H1 (cell line): ENCODE measurements around the gene PTTG1IP. TPM values are rescaled to one million over a fixed set of nuclear protein-coding genes. Genes with fewer than 3 reads are reported as not detected.

ENCODE experiments used
- CTCF ChIA-PET: fragments of 300-600 bp; sonication (Branson Sonifier 250); formaldehyde crosslinking; loops from one replicate; lab custom pipeline; 2021; ENCODE audit not compliant: partially characterized antibody; lab: Charles Lee
- POLR2A ChIA-PET: fragments of 300-600 bp; sonication (Branson Sonifier 250); formaldehyde crosslinking; loops from one replicate; lab custom pipeline; 2021; ENCODE audit warnings: inconsistent platforms; ENCODE audit not compliant: partially characterized antibody; lab: Charles Lee
- DNase-seq, 2 experiments: peaks; one replicate each; pipeline versions ENCODE4 v3.0.0 to v3.0.0-alpha.2; 2010 to 2022; ENCODE audit warnings: low spot score in 2 of 2, low read depth in 1 of 2, mixed read lengths in 1 of 2
- FAIRE-seq: peaks from 2 replicates; lab custom pipeline; 2011; peaks lifted over from hg19 to GRCh38; lab: Jason Lieb, UNC
- H2AFZ ChIP-seq: 2 replicates; pipeline ENCODE4 v1.8.1; 2012; ENCODE audit warnings: low read length, inconsistent platforms
- H2AK5ac ChIP-seq: 2 replicates; pipeline ENCODE4 v1.6.1; 2013; ENCODE audit warnings: low read depth, low read length
- H2BK120ac ChIP-seq: replicated peaks from 2 replicates; pipeline ENCODE3; 2013; ENCODE audit warnings: low read depth, low read length, inconsistent platforms
- H2BK12ac ChIP-seq: 2 replicates; pipeline ENCODE4 v1.6.1; 2013; ENCODE audit warnings: low read depth, low read length
- H2BK15ac ChIP-seq: 2 replicates; pipeline ENCODE4 v1.6.1; 2013; ENCODE audit warnings: low read length
- H2BK20ac ChIP-seq: 2 replicates; pipeline ENCODE4 v1.6.1; 2013; ENCODE audit warnings: low read length
- H2BK5ac ChIP-seq: 2 replicates; pipeline ENCODE4 v1.6.1; 2013; ENCODE audit warnings: low read depth, low read length
- H3K14ac ChIP-seq: 2 replicates; pipeline ENCODE4 v1.6.1; 2013; ENCODE audit warnings: inconsistent platforms; ENCODE audit not compliant: insufficient read length
- H3K18ac ChIP-seq: 2 replicates; pipeline ENCODE4 v1.6.1; 2013; ENCODE audit warnings: low read length; ENCODE audit errors: extremely low read depth
- H3K23ac ChIP-seq: 2 replicates; pipeline ENCODE4 v1.6.1; 2013; ENCODE audit warnings: inconsistent platforms; ENCODE audit not compliant: insufficient read length
- H3K23me2 ChIP-seq: 2 replicates; pipeline ENCODE4 v1.6.1; 2013; ENCODE audit warnings: low read depth, low read length
- H3K27ac ChIP-seq: 2 replicates; pipeline ENCODE4 v1.6.1; 2011; ENCODE audit warnings: low read depth, low read length, inconsistent platforms
- H3K27me3 ChIP-seq, 4 experiments: replicated peaks in 1 of 4; 1 replicate in 1 of 4; 2 replicates in 3 of 4; pipeline versions ENCODE4 v1.6.1 to v1.8.1; 2011 to 2013; ENCODE audit warnings: low read length in 3 of 4, mild to moderate bottlenecking in 3 of 4, inconsistent platforms in 2 of 4, mixed read lengths in 2 of 4, moderate library complexity in 1 of 4; ENCODE audit not compliant: control insufficient read depth in 3 of 4, insufficient read depth in 3 of 4; ENCODE audit errors: extremely low read depth in 1 of 4
- H3K36me3 ChIP-seq, 4 experiments: 2 replicates each; pipeline versions ENCODE4 v1.6.1 to v1.8.1; 2011 to 2013; ENCODE audit warnings: mild to moderate bottlenecking in 4 of 4, low read length in 3 of 4, moderate library complexity in 2 of 4, control low read depth in 1 of 4, inconsistent platforms in 1 of 4; ENCODE audit not compliant: insufficient read depth in 4 of 4, control insufficient read depth in 2 of 4
- H3K4ac ChIP-seq: replicated peaks from 2 replicates; pipeline ENCODE3; 2013; ENCODE audit warnings: low read length, low read depth, mixed read lengths, inconsistent platforms; ENCODE audit not compliant: insufficient read length
- H3K4me1 ChIP-seq, 4 experiments: replicated peaks in 1 of 4; 1 replicate in 1 of 4; 2 replicates in 3 of 4; pipeline versions ENCODE4 v1.6.1 to v1.8.1; 2011 to 2013; ENCODE audit warnings: low read length in 3 of 4, inconsistent platforms in 2 of 4, mixed read lengths in 1 of 4; ENCODE audit not compliant: insufficient read depth in 4 of 4, control insufficient read depth in 3 of 4
- H3K4me2 ChIP-seq, 2 experiments: 2 replicates each; pipeline versions ENCODE4 v1.6.1 to v1.8.1; 2011 to 2013; ENCODE audit warnings: low read depth in 2 of 2, low read length in 2 of 2, control low read depth in 1 of 2, inconsistent platforms in 1 of 2, mild to moderate bottlenecking in 1 of 2; ENCODE audit not compliant: insufficient read depth in 1 of 2
- H3K4me3 ChIP-seq, 4 experiments: fragments of 200-600, 300-600 bp in 1 of 4; sonication (generic), shearing (Covaris generic), sonication (Bioruptor Twin) in 1 of 4; 2 replicates each; pipeline versions ENCODE4 v1.5.1 to v1.8.1; 2011 to 2016; ENCODE audit warnings: low read length in 4 of 4, low read depth in 3 of 4, control low read depth in 2 of 4, inconsistent platforms in 2 of 4, mild to moderate bottlenecking in 2 of 4, mixed read lengths in 1 of 4, moderate library complexity in 1 of 4; ENCODE audit not compliant: insufficient read depth in 2 of 4; ENCODE audit errors: extremely low read depth in 1 of 4
- H3K56ac ChIP-seq: replicated peaks from 2 replicates; pipeline ENCODE3; 2013; ENCODE audit warnings: low read depth, mild to moderate bottlenecking, mixed read lengths, low read length, inconsistent platforms; ENCODE audit not compliant: insufficient read length
- H3K79me1 ChIP-seq: 2 replicates; pipeline ENCODE4 v1.6.1; 2013; ENCODE audit warnings: low read depth, low read length, control low read depth
- H3K79me2 ChIP-seq, 2 experiments: 2 replicates each; pipeline versions ENCODE4 v1.6.1 to v1.8.1; 2012 to 2013; ENCODE audit warnings: low read length in 2 of 2, mild to moderate bottlenecking in 2 of 2, inconsistent platforms in 1 of 2; ENCODE audit not compliant: insufficient read depth in 2 of 2, control insufficient read depth in 1 of 2
- H3K9ac ChIP-seq, 4 experiments: replicated peaks in 1 of 4; 1 replicate in 1 of 4; 2 replicates in 3 of 4; pipeline versions ENCODE4 v1.6.1 to v1.8.1; 2011 to 2013; ENCODE audit warnings: low read depth in 3 of 4, low read length in 3 of 4, control low read depth in 2 of 4, mild to moderate bottlenecking in 2 of 4, moderate library complexity in 2 of 4, inconsistent platforms in 1 of 4; ENCODE audit errors: extremely low read depth in 1 of 4
- H3K9me3 ChIP-seq, 2 experiments: 2 replicates each; pipeline versions ENCODE4 v1.6.1 to v1.8.1; 2012 to 2013; ENCODE audit warnings: mild to moderate bottlenecking in 2 of 2, moderate library complexity in 2 of 2, control low read depth in 1 of 2, inconsistent platforms in 1 of 2, low read depth in 1 of 2, low read length in 1 of 2, mixed read lengths in 1 of 2; ENCODE audit not compliant: insufficient read depth in 2 of 2
- H4K20me1 ChIP-seq, 2 experiments: replicated peaks in 1 of 2; 2 replicates each; pipeline versions ENCODE3 to v1.8.1; 2011 to 2013; ENCODE audit warnings: inconsistent platforms in 2 of 2, low read length in 2 of 2, mild to moderate bottlenecking in 1 of 2; ENCODE audit not compliant: insufficient read depth in 2 of 2, control insufficient read depth in 1 of 2
- H4K5ac ChIP-seq: 2 replicates; pipeline ENCODE4 v1.6.1; 2013; ENCODE audit warnings: low read length, low read depth, mixed read lengths, inconsistent platforms; ENCODE audit not compliant: insufficient read length
- H4K8ac ChIP-seq: 2 replicates; pipeline ENCODE4 v1.8.0; 2013; ENCODE audit warnings: mild to moderate bottlenecking, moderate library complexity, low read length, inconsistent platforms; ENCODE audit not compliant: insufficient read depth; ENCODE audit errors: extremely low read depth
- H4K91ac ChIP-seq: replicated peaks from 2 replicates; pipeline ENCODE3; 2013; ENCODE audit warnings: low read length, mixed read lengths, inconsistent platforms; ENCODE audit not compliant: insufficient read length
- BRCA1 ChIP-seq: IDR thresholded peaks from 2 replicates; pipeline ENCODE4 v1.6.1; 2012; ENCODE audit warnings: low read depth, low read length, improper control_type of control experiment
- CHD2 ChIP-seq: IDR thresholded peaks from 2 replicates; pipeline ENCODE4 v1.6.1; 2012; ENCODE audit warnings: low read length, improper control_type of control experiment
- CREB1 ChIP-seq: IDR thresholded peaks from 2 replicates; pipeline ENCODE4 v1.6.1; 2012; ENCODE audit warnings: inconsistent platforms
- KDM4A ChIP-seq: IDR thresholded peaks from one replicate; pipeline ENCODE4 v1.7.1; 2012; ENCODE audit warnings: low read depth, mild to moderate bottlenecking, moderate library complexity, low read length, inconsistent platforms; ENCODE audit not compliant: severe bottlenecking
- KDM5A ChIP-seq: fragments of 200-600 bp; IDR thresholded peaks from 2 replicates; pipeline ENCODE4 v1.7.1; 2012; ENCODE audit warnings: mild to moderate bottlenecking, low read length, inconsistent platforms, mixed read lengths
- MAFK ChIP-seq: IDR thresholded peaks from 2 replicates; pipeline ENCODE4 v1.6.1; 2012; ENCODE audit warnings: low read depth, mild to moderate bottlenecking, improper control_type of control experiment, low read length
- SAP30 ChIP-seq: fragments of 300-600 bp; sonication (generic); IDR thresholded peaks from 2 replicates; pipeline ENCODE4 v1.7.1; 2012; ENCODE audit warnings: low read length, moderate library complexity, mild to moderate bottlenecking, inconsistent platforms; ENCODE audit not compliant: insufficient read depth, insufficient replicate concordance
- SIX5 ChIP-seq: IDR thresholded peaks from 2 replicates; pipeline ENCODE4 v1.6.1; 2011; ENCODE audit warnings: mild to moderate bottlenecking, low read depth, low read length
- SP1 ChIP-seq: IDR thresholded peaks from 2 replicates; pipeline ENCODE4 v1.6.1; 2011; ENCODE audit warnings: low read depth, low read length
- SP2 ChIP-seq: IDR thresholded peaks from 2 replicates; pipeline ENCODE4 v1.6.1; 2012; ENCODE audit warnings: mild to moderate bottlenecking, low read length, inconsistent platforms
- TEAD4 ChIP-seq: IDR thresholded peaks from 2 replicates; pipeline ENCODE4 v1.6.1; 2012; ENCODE audit warnings: low read depth, low read length, inconsistent platforms, mixed read lengths
- USF2 ChIP-seq: IDR thresholded peaks from 2 replicates; pipeline ENCODE4 v1.6.1; 2011; ENCODE audit warnings: low read length, improper control_type of control experiment
- WGBS, 2 experiments: shearing (Covaris generic) in 1 of 2; methylation state at CpG; one replicate each; pipeline versions ENCODE4 v1.1.6 to v1.1.7; 2013 to 2015; ENCODE audit warnings: low lambda C conversion rate in 2 of 2, mixed read lengths in 2 of 2, inconsistent platforms in 1 of 2, low coverage in 1 of 2, missing lambda C conversion rate in 1 of 2; ENCODE audit not compliant: insufficient replicate concordance in 2 of 2, insufficient coverage in 1 of 2, insufficient read length in 1 of 2; ENCODE audit errors: extremely low coverage in 1 of 2, missing lambda C conversion rate in 1 of 2; 5-methylcytosine and 5-hydroxymethylcytosine counted together
- polyA plus RNA-seq, 7 experiments: library from polyadenylated mRNA; depleted of rRNA in 3 of 7; stranded (reverse) in 5 of 7; unstranded in 2 of 7; fragments of >200 nt in 5 of 7; fragments of 200-250 nt in 2 of 7; gene quantifications; 1 replicate in 5 of 7; 2 replicates in 1 of 7; 4 replicates in 1 of 7; pipeline versions ENCODE4 v1.2.1 to v1.2.3, GENCODE V29; 2011 to 2013; ENCODE audit warnings: missing spikeins in 2 of 7, mixed read lengths in 2 of 7
- total RNA-seq: library from RNA; stranded (reverse); fragmentation: NEBNext Ultra II Directional; extraction: Animal tissue kit (Norgen Biotek cat#: 25700); gene quantifications from 2 replicates; pipeline ENCODE4 v1.2.1, GENCODE V29; 2021

PTTG1IP gene
- total and polyA plus RNA-seq, 2 of the 8 experiments (the other 6 are each of a cell fraction or from before 2014, with no cell fraction given) = 90.8 to 130 TPM

GRCh38 chr21:44872649-44873355 is 688 bp downstream of the PTTG1IP start:
- Histone ChIP-seq H2AK5ac (no peak overlapping the region; the same call in 1 of the 2 replicates), H3K27ac (peak overlapping the region; percentile 30), H3K4me1 (peaks cover 6 to 9% (median 7%) of the 10 kb centered on the region in 4 experiments), H3K14ac (no peak overlapping the region), H3K18ac (peak overlapping the region; percentile 13; the same call in 1 of the 2 replicates), H2BK5ac (no peak overlapping the region), H2BK20ac (no peak overlapping the region), H4K91ac (no peak overlapping the region), H3K23me2 (peaks cover 16% of the 10 kb centered on the region), H4K20me1 (peaks cover 19 to 33% of the 10 kb centered on the region in 2 experiments), H3K23ac (no peak overlapping the region), H4K8ac (peak overlapping the region; percentile 39; the same call in 1 of the 2 replicates), H3K4me3 (peak overlapping the region; percentile 71 to 95 (median 78)), H3K4me2 (peak overlapping the region; percentile 93 to 95), H3K79me2 (peaks cover 38 to 53% of the 10 kb centered on the region in 2 experiments), H2BK120ac (no peak overlapping the region), H2AFZ (peak overlapping the region; percentile 21; the same call in 1 of the 2 replicates), H3K9ac (peak overlapping the region; percentile 62 to 83 (median 76)), H3K9me3 (no peaks in the 10 kb centered on the region), H3K27me3 (peaks cover 0 to 19% (median 15%) of the 10 kb centered on the region in 4 experiments; a peak in 5 of 7 replicates), H4K5ac (no peak overlapping the region), H3K56ac (no peak overlapping the region), H2BK12ac (no peak overlapping the region), H3K79me1 (peaks cover 16% of the 10 kb centered on the region), H3K36me3 (no peaks in the 10 kb centered on the region; a peak in 1 of 8 replicates), H2BK15ac (no peak overlapping the region), H3K4ac (no peak overlapping the region)
- WGBS, 2 experiments = 2% methylated on average over 47 of the region's 65 CpGs; no CpG with 5 or more reads in 1 of the 2 experiments
- ChIA-PET POLR2A (interaction anchor here (0.8 to 3.7 kb wide), 18 partner anchors 11 to 387 kb away, joined by 3 to 16 read pairs (median 4); partner anchors contain the start of genes SLX9 and UBE2G2), CTCF (interaction anchor here (0.6 to 1.7 kb wide), 8 partner anchors 20 to 73 kb away, joined by 3 to 7 read pairs (median 3); no protein-coding TSS in a partner anchor)
- DNase-seq (peak in 1 of 2 experiments; percentile 71), FAIRE-seq (no peak)
- TF ChIP-seq SAP30 = peak; percentile 66
- TF ChIP-seq CREB1 = no peak
- peak; percentile 63 for TF ChIP-seq KDM4A
- no peak for TF ChIP-seq MAFK
- no peak for TF ChIP-seq CHD2
- TF ChIP-seq SIX5 = no peak
- no peak for TF ChIP-seq TEAD4
- TF ChIP-seq USF2 = no peak
- TF ChIP-seq BRCA1 = no peak
- no peak for TF ChIP-seq KDM5A
- no peak for TF ChIP-seq SP1
- TF ChIP-seq SP2 = no peak
